Testis (tissue), 2 donors: ENCODE results near the gene KIF26B.

Source experiments
- CTCF ChIP-seq, 3 experiments: fragments of 450-650 bp in 2 of 3; fragments of 200-600 bp in 1 of 3; sonication (generic) in 1 of 3; IDR thresholded peaks; one replicate each; pipeline ENCODE4 v1.5.1; 2016 to 2019; ENCODE audit warnings: antibody characterized with exemption in 3 of 3, mild to moderate bottlenecking in 2 of 3, moderate library complexity in 1 of 3
- POLR2A ChIP-seq: fragments of 450-650 bp; IDR thresholded peaks from one replicate; pipeline ENCODE4 v1.6.1; 2017; ENCODE audit warnings: antibody characterized with exemption, mild to moderate bottlenecking, moderate library complexity

GRCh38 chr1:245748646-245749045, 593.9 kb downstream of the KIF26B start:
- TF ChIP-seq CTCF (IDR thresholded peaks at IDR 0.05) (no peak), POLR2A (no peak)
